Measurements from ENCODE around the gene RIN3.
A peak's percentile ranks its signal among the peaks of the same experiment; 100 is the strongest.

RIN3 gene

DNA sequence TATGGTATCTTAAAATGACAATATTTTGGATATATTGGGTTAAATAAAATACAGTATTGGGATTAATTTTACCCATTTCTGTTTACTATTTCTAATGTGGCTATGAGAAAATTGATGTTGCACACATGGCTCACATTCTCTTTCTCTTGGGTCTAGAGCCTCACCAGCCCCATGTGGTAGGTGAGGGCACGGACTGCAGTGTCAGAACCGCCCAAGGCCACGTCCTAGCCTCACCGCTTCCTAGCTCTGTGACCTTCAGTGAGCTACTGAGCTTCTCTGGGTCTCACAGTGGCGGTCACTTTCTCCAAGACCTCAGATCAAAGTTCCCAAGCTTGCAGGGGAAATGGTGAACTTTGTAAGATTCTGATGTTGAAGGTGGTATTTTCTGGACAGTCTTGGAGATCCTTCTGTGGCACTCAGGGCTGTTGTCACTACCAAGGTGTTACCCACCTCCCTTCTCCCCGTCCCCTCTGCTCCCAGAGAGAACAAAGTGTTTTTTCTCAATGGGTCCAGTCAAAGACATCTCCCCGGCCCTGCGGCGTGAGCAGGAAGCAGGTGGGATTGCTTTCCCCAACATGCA is 87.6 kb downstream of the RIN3 start:
- DNase-seq = no peak

DNA sequence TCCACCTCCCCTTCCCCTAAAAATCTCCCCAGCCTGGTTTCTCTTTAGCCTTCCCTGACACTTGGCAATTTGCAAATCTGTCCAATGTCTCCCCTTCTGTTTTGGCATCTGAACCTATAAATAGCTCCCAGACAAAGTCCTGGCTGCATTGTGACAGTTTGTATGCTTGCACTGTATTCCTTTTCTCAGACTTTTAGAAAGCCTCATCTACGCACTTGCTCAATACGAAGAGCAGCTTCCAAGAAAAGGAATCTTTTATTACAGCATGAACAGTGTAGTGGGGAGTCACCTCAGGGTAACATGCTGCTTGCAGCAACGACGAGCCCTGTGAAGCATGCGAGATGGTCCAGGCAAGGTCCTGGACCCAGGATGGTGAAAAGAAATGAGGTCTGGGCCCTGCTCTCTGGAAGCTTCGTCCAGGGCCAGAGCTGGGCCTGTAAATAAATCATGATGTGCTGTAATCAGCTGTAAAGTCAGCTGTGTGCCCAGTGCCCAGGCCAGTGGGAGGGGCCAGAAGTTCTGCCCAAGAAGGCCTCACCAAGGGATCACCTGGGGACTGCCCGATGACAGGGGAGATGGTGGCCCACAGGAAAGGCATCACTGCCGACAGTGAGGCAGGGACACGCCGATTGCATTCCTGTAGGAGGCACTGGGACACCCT is 88.3 kb downstream of the RIN3 start:
- DNase-seq = no peak

DNA sequence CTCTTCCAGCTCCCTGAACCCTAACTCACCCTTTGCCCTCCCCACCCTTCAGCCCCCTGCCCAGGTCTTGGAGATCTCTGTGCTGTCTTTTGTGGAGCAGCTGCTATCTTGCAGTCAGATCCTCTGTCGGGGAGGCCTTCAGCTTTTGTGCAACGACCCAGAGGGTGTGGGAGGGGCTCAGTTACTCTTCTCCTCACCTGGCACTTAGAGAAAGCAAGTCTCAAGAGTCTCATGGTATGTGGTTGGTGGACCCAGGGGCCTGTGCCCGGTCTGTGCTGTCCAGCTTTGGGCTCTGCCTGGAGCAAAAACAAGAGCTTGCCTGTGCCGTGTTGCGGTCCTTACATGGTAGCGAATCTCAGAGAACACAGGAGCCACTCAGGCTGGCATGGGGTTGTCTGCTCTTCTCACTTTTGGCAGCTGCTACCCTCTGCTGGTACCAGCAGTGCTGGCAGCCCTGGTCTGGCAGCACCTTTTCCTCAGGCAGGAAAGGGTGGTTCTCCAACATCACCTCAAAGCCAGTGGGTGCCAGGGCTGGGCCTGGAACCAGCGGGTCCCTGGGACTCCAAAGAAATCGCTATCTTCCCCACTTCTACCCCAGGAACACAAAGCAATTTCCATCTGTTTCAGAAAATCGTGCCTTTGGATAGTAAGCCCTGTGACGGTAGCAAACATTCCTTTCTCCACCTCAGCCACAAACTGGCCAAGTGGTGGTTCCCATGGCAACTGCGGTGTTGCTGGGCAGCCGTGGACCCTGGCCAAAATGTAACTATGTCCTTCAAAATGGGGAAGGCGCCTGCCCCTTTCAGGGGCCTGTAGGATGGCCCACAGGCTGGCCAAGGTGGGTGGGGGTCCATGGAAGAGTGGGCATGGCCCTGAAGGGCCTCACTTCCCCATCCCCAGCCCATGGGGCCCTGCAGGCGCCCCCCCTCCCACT is 90.0 kb downstream of the RIN3 start:
- DNase-seq = peak; percentile 8

DNA sequence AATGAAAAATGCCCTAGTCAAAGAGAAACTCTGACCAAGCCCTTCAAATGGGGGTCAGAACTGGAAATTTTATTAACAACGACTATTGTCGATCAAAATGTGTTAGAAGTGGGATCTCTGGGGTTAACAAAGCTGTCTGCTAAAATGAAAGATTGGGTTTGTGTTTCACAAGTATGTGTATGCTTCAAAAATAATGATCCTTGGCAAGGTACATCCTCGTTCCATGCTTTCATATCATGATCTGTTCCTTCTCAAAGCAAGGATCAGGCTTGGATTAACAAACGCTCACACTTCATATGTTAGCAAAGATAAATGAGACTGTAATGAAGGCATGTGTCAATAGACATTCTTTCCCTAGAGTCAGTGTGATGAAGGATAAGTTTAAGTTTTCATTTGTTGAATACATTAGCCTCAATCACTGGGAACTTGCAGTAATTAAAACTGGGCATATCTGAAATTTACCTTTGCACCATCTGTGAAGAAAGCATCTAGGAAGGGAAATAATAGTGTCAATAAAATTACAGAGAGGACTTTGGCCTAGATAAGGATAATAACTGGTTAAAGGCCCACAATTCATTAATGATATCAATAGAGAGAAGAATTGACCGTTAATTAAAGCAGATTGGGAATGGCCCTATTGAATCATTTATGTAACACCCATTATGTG is 91.8 kb downstream of the RIN3 start:
- no peak for DNase-seq

DNA sequence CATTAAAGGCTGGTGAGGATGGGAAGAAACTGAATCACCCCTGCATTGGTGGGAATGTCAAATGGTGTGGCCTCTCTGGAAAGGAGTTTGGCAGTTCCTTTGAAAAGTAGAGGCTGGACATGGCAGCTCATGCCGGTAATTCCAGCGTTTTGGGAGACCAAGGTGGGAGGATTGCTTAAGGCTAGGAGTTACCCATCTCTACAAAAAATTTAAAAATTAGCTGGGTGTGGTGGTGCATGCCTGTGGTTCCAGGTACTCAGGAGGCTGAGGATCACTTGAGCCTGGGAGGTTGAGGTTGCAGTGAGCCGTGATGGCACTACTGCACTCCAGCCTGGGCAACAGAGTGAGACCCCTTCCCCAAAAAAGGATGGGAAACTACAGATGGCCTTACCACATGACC is 93.7 kb downstream of the RIN3 start:
- no peak for DNase-seq

DNA sequence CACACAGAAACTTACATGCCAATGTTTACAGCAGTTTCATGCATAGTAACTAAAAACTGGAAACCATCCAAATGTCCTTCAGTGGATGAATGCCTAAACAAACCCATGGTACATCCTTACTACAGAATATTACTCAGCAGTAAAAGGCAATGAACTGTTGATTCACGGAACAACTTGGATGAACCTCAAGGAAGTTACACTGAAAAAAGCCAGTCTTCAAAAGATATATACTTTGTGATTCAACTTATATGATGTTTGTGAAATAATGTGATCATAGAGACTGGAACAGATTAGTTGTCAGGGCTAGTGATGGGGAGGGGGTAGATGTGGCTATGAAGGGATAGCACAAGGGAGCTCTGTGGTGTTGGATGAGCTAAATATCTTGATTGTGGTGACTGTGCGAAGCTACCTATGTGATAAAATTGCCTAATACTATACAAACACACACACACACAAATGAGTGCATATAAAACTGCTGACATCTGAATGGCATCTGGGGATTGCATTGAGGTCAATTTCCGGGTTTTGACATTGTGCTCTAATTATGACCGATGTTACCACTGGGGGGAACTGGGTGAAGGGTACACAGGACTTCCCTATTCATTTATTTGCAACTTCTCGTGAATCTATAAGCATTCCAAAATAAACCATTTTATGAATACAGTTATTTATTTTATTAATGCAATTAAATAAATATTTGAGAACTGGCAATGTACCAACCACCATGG is 94.3 kb downstream of the RIN3 start:
- no peak for DNase-seq

DNA sequence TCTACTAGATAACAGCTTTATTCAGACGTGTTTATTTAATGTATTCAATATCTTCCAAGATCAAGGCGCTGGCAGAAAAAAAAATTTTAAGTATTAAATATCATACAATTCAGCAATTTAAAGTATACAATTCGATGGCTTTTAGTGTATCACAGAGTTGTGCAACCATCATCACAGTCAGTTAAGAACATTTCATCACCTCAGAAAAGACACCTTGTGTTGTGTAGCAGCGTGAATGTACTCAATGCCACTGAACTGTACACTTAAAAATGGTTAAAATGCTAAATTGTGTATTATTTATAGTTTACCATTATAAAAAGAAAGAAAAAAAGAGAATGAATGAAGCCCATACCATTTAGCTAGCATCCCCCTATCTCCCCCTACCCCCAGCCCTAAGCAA is 96.4 kb downstream of the RIN3 start:
- no peak for DNase-seq

DNA sequence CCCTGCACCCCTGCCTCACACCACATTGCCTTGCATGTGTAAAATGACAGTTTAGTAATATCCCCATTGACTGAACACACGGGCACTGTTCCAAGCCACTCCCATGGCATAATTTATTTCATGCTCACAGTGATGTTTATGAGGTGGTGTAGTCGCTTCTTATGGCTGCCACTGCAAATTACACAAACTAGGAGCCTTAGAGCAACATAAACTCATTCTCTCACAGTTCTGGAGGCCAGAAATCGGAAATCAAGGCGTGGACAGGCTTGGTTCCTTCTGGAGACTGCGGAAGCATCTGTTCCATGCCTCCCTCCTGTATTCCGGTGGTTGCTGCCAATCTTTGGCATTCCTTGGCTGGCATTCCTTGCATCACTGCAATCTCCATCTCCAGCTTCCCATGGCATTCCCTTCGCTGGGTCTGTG is 97.3 kb downstream of the RIN3 start:
- DNase-seq = no peak

DNA sequence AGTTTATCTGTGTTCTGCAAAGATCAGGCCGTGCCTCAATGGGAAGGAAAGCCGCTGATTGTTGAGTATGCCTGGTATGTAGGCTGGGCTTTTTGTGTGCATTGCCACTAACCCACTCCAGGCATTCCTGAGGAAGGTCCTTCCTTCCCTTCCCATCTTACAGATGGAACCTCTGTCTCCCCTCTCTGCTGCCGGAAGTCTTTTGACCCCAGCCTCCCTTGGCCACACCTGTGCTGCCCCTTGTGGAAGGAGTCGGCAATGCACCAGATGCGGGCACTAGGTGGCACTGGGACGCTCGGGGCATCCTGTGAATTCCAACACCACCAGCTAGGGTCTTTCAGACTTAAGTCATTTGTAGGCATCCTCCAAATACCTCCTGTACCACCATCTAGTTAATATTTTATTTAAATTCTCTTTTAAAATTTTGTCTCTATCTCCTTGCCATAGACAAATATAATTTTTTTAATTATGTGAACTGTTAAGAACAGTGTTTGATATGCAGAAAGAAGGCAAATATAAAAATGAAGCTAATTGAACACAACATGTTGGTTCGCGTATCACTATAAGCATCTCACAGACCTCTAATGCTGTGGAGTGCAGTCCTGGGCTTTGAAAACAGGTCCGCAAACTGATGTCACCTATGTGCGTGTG is 99.6 kb downstream of the RIN3 start:
- peak; percentile 41 for DNase-seq

DNA sequence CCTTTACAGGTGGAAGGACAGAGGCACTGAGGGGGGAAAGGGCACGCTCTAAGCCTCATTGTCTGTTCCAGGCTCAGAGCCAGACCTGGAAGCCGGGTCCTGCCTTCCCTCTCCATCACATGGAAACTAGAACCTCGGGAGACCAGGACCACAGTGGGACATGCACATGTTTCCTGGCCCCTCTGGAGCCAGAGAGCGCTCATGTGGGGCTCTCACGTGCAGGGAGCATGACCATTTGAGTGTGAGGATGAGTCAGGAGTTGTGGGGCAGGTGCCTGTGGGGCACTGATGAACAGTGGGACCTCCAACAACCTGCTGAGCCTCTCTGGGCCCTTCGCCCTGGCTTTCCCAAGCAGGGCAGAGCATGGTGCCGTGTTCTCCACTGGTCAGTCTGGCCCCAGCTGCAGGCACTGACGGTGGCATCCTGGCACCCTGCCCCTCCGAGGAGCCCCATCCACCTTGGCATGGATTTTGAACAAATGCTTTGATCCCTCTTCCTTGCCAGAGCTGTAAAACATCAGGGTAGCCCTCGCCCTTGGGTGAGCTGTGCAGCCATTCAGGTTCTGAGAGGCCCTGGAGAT is 100.2 kb downstream of the RIN3 start:
- no peak for DNase-seq

DNA sequence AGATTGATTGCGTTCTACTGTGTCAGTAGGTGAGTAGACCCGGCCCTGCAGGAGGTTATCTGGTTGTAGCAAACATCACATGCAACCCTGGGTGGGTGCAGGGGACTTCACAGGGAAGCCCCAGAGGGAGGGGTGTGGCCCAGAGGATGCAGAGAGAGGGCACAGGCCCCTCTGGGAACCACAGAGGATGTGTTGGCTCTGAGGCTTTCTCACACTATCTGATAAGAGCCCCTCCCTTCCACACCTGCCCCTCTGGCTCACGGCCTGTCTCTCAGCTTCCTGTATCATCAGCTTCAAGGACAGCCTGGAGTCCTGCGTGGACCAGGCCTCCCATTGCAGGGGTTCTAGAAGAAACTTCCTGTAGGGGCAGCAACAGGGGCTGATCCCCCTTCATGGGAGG is 101.9 kb downstream of the RIN3 start:
- DNase-seq = peak; percentile 49

DNA sequence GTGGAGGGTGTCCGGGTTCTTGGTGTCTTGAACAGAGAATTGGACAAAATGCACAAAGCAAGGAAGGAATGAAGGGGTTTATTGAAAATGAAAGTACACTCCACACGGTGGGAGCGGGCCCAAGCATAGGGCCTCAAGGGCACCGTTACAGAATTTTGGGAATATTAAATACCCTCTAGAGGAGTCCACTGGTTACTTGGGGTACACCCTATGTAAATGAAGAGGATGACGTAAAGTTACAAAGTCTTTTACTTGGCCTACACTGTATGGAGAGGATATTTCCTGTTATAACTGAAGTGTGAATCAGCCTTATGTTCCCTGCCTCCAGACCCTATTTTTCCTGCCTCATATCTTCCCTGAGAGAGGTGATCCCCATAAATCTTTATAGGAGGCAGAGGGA is 102.6 kb downstream of the RIN3 start:
- DNase-seq = no peak

DNA sequence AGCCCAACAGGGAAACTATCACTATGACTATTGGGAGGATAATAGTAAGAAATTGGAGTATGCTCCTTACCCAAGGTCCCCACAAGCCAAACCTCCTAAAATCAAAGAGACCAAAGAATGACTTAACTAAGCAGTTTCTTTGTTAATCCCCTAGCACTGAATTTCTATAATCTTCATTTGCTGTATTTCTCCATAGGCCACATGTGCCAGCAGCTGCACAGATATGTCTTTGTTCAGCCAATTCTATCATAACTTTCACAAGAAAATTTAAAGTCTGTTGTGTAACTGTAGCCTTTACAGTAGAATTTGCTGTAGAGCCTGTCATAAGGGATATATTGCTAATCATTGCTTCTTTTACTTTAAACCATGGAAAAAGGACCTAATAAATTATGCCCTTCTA is 104.0 kb downstream of the RIN3 start:
- no peak for DNase-seq

DNA sequence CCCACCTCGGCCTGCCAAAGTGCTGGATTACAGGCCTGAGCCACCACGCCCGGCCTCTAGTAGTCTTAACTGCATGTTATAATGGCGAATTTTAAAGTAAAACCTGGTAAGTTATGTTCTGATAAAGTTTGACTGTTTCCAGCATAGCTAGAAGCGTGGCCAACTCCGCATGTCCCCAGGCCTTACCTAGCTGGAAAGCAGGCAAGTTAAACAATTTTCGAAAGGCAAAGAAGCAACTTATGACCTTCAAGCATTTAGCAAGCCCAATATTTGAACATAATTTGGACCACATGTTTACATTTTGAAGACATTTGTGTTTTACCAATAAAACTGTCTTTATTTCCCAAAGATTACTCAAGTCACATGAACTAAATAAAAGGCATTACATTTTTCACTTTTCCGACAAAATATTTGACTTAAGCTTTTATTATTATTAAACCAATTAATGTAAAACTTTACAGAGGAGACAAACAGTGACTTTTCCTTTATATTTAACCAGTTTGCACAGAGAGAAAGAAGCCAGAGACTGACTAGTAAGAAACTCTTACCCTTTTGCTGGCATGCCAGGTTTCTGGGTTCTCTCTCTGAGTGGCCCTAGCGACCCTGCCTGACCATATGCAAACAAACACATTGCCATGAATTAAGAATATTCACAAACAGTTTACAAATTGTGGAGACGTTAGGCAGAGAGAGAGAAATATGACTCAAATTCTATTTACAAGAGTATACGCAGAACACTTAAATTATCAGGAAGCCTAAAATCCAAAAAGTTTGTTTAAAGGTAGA is 106.3 kb downstream of the RIN3 start:
- DNase-seq = no peak

DNA sequence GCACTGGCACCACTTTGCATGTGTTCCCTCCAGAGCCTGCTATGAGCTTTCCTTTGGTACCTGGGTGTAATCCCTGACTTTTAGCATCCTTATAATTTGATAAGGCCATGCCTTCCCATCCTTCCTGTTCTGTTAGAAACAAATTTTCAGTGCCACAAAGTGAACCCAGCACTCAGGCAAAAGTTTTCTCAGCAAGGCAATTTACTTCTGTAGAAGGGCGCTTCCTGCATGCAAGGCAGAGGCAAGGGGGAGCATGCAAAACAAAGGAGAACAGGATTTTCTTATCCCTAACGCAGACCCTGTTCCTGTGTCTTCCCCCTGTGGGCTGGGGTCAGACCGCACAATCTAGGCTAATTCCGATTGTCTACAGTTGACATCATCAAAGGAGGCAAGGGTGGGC is 108.7 kb downstream of the RIN3 start:
- no peak for DNase-seq

DNA sequence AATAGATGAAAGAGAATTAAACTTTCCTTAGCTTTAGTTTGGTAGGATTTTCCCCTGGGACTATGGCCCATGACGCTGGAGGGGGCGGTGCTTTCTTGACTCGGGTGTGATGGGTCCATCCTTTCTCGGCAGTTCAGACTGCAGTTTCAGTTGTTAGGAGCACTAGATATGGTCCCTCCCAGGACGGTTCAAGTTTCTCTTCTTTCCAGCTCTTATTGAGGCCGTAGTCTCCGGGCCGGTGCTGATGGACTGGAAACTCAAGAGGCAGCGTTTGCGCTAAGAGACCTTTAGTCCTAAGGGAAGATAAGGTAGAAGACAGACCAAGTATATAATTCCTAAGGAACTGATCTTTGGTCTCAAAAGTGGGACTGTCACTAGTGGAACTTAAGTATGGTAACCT is 111.2 kb downstream of the RIN3 start:
- DNase-seq = no peak

DNA sequence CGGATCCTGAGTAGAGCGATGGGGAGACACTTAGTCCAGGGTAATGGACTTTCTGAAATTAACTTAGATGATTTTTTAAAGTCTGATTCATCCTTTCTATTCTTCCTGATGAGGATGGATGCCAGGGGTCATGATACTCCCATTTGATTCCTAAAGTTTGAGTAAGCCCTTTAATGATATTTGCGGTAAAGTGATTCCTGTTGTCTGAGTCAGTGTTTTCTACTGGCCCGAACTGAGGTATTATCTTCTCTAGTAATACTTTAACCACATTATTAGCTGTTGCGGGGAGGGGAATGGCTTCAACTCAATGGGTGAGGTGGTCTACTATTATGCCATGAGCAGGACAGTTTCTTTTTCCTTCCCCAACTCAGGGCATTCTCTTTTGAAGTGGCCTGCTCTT is 111.6 kb downstream of the RIN3 start:
- DNase-seq = no peak

DNA sequence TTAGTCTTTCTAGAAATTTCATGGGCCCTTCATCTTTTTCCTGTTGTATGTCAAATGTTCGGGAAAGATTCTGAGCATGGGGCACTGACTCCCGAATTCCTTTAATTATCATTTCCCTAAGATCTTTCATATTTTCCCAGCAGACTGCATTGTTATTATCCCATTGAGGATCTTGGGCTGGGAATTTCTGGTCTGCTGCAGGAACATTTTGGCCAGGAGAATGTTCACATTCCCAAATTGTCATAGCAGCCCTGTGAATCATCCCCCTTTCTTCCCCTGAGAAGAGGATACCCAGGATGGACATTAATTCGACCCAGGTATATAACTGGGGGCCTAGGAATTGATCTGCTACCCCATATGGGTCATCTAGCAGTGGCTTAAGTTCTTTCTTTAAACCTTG is 112.5 kb downstream of the RIN3 start:
- no peak for DNase-seq

DNA sequence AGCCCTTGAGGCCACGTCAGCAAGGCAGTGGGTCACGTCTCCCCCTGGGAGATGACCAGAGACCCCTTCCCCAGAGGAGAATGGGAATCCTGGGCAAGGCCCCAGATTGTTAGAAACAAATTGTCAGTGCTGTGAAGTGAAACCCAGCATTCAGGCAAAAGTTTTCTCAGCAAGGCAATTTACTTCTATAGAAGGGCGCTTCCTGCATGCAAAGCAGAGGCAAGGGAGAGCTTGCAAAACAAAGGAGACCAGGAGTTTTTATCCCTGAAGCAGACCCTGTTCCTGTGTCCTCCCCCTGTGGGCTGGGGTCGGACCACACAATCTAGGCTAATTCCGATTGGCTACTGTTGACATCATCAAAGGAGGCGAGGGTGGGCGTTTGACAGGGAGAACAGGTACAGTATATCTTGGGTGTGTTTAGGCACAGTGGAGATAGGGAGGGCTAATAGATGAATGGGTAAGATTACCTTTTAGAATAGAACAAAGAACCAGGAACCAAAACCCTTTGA is 114.2 kb downstream of the RIN3 start:
- DNase-seq = no peak

DNA sequence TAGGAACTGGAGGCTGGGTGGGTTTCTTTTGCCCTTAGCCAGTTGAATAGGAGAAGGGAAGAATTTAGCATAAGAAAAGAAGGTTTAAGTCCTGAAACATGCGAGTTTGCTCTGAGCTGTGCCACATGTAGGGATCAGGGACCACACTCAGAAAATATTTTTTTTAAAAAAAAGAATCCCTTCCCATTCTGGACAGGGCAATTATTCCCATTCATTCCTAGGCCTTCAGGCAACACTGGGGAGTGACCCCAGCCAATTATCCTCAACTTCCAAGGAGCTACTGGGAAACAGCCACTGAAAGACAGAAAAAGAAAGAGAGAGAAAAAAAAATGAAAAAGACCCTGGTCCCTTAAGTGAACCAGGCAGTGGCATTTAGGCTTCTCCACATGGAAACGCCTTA is 115.1 kb downstream of the RIN3 start:
- no peak for DNase-seq

DNA sequence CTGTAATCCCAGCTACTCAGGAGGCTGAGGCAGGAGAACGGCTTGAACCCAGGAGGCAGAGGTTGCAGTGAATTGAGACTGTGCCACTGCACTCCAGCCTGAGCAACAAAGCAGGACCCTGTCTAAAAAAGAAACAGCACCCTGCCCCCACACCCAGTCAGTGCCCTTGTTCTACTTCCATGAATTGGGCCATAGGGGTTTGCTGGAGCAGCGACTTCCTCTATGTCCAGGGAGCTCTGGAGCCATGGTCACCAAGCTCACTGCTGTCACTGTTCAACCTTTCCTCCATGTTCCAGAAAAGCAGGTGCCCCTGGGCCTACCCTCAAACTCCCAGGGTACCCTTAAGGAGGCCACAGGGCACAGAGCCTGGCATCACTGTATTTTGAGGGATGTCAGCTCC is 116.8 kb downstream of the RIN3 start:
- DNase-seq = no peak

All from stimulated activated naive CD4-positive, alpha-beta T cell treated with Interleukin-2 at 50 U/mL for 16 hours (primary cell).